Transverse colon (tissue), 3 donors: Measurements from ENCODE around the gene PRR7.

Experiments used
- CTCF ChIP-seq, 5 experiments: fragments of 200-600 bp in 3 of 5; fragments of 450-650 bp in 2 of 5; sonication (generic) in 3 of 5; IDR thresholded peaks; 1 replicate in 2 of 5; 2 replicates in 3 of 5; pipeline ENCODE4 v1.5.1; 2016 to 2017; ENCODE audit warnings: antibody characterized with exemption in 5 of 5, inconsistent platforms in 3 of 5, mild to moderate bottlenecking in 2 of 5, moderate library complexity in 1 of 5
- POLR2A ChIP-seq: fragments of 450-650 bp; IDR thresholded peaks from one replicate; pipeline ENCODE4 v1.6.1; 2016; ENCODE audit warnings: antibody characterized with exemption, mild to moderate bottlenecking, moderate library complexity

DNA sequence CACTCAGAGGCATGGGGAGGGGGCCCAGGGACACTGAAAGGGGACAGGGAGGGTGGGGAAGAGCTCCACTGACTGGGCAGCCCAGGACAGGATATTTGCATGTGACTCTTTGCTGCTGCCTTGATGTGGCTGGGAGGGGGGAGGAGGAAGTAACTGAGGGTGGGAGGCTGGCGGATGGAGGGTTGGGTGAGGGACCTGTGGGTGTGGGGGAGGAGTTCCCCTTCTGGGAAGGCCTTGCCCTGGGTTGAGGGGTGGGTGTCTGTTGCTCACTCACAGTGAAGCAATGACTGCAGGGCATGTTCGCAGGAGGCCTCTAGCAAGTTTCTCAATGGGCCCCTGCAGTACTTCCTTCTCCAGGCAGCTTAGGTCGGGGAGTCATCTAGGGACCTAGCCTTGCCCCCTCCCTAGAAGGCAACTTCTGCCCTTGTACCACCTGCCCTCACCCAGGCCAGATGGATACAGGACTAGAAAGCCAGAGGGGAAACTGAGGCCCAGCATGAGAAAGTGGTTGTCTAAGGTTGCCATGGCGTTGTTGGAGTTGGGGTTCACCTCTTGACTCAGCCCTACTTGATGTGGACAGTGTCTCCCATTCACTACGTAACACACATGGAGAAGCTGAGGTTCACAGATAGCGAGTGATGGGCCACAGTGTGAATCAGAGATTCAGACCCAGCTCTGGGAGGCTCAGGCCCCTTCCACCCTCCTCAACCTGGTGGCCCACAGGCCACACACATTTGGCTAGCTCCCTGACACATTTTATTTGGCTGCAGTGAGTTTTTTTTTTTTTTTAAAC, 17.2 kb upstream of the PRR7 start:
- no peak for TF ChIP-seq CTCF (IDR thresholded peaks at IDR 0.05)
- no peak for TF ChIP-seq POLR2A
